Muscle layer of duodenum (tissue), 2 donors: Measurements from ENCODE around the gene TPP1.

Source experiments
- H3K27ac ChIP-seq: one replicate; pipeline ENCODE4 v1.7.0; 2013; ENCODE audit warnings: mild to moderate bottlenecking, low read length
- H3K27me3 ChIP-seq: one replicate; pipeline ENCODE4 v1.7.0; 2013; ENCODE audit warnings: low read depth, mild to moderate bottlenecking, control low read depth, low read length
- H3K36me3 ChIP-seq, 2 donors: one replicate each; pipeline ENCODE4 v1.7.0; 2013; ENCODE audit warnings: low read length in 2 of 2, control low read depth in 1 of 2, mild to moderate bottlenecking in 1 of 2; ENCODE audit not compliant: insufficient read depth in 2 of 2, control insufficient read depth in 1 of 2
- H3K4me1 ChIP-seq, 2 donors: one replicate each; pipeline ENCODE4 v1.7.0; 2013; ENCODE audit warnings: low read length in 2 of 2, mild to moderate bottlenecking in 2 of 2, control low read depth in 1 of 2, moderate library complexity in 1 of 2; ENCODE audit not compliant: insufficient read depth in 2 of 2, control insufficient read depth in 1 of 2
- H3K4me3 ChIP-seq, 2 donors: one replicate each; pipeline ENCODE4 v1.7.0; 2013; ENCODE audit warnings: low read length in 2 of 2, low read depth in 1 of 2, mild to moderate bottlenecking in 1 of 2
- H3K9me3 ChIP-seq, 2 donors: one replicate each; pipeline ENCODE4 v1.7.0; 2013; ENCODE audit warnings: low read length in 2 of 2, control low read depth in 1 of 2, mild to moderate bottlenecking in 1 of 2; ENCODE audit not compliant: control insufficient read depth in 1 of 2
- donor health status: healthy.

Gene TPP1

DNA sequence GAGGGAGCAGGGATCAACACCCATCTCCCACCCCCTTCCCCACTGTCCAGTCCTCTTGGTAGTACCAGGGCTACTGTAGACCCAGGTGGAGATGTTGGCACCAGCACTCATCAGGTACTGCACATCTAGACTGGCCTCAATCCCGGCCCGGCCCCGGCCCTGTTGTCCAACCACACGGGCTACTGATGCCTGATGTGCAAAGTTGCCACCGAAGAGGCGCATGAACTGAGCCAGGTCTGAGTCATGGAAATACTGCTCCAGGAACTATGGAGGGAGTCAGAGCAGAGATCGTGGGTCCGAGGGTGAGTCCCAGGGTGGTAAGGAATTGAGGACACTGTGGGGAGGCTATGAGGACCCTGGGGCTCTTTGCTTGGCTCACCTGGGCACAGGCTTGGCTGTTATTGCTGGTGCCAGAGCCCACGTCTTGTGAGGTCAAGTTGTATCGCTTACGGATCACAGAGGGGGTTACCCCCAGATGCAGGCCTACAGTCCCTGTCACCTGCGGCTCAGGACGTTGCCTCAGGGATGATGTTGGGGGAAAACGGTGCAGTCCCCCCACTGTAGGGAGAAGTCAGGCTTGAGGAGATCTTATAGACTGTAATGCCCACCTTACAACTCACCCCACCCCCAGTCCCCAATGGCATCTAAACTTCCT lies 2.5 kb downstream of the TPP1 start:
- no peak overlapping the region for H3K27ac ChIP-seq
- no peak overlapping the region for H3K4me3 ChIP-seq
- H3K4me1 ChIP-seq, result peaks cover 24 to 25% of the 10 kb centered on the region in 2 donors
- H3K9me3 ChIP-seq, result no peaks in the 10 kb centered on the region
- H3K36me3 ChIP-seq, result peaks cover 23 to 28% of the 10 kb centered on the region in 2 donors
- H3K27me3 ChIP-seq, result no peaks in the 10 kb centered on the region

DNA sequence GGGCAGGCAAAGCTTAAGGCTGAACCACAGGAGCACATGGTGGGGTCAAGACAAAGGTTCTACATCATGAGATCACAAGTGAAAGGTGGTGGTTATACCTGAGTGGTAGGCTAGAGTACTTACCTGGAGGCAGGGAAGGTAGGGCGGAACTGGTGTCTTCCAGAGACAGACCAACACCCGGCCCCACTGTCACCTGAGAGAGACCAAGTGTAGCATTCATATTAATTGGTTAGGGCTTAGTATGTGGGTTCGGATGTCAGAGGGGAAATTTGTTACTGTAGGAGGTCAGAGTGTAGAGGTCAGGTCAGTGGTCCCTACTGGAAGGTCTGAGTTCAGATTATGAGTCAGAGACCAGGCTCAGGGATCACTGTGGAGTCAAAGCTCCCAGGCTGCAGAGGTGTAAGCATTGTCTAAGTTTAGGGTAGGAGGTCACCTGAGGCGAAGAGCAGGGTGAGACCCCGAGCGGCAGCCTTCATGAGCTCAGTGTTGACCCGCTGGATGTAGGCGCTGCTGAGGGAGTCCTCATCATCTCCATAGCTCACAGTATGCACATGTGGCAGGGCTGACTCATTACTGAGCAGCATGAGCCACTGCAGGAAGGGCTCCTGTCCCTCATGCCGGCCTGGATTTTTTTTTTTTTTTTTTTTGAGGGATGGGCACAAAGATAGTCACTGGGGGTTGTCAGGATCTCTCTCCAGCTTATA lies 3.2 kb downstream of the TPP1 start:
- Histone ChIP-seq H3K9me3 (no peaks in the 10 kb centered on the region), H3K4me3 (no peak overlapping the region), H3K4me1 (peaks cover 26 to 29% of the 10 kb centered on the region in 2 donors), H3K27me3 (no peaks in the 10 kb centered on the region), H3K27ac (no peak overlapping the region), H3K36me3 (peaks cover 23 to 31% of the 10 kb centered on the region in 2 donors)

DNA sequence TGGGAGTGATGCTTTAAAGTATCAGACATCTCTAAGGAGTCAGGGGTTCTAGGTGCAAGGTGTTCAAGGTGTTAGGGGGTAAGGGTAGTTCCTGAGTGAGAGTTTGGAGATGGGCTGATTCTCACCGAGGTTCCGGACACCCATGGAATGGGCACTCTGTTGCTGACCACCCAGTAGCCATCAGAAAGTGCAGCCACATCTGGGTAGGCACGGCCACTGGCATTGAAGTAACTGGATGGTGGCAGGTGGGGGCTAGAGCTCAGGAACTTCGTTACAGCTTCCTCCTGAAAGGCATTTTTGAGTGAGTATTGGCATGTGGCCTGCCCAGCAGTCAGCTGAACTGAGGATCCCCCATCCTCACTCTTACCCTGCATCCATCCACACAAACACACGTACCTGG lies 4.2 kb downstream of the TPP1 start:
- Histone ChIP-seq H3K4me1 (peaks cover 29 to 39% of the 10 kb centered on the region in 2 donors), H3K27me3 (no peaks in the 10 kb centered on the region), H3K27ac (no peak overlapping the region), H3K4me3 (no peak overlapping the region), H3K36me3 (peaks cover 33 to 41% of the 10 kb centered on the region in 2 donors), H3K9me3 (no peaks in the 10 kb centered on the region)

DNA sequence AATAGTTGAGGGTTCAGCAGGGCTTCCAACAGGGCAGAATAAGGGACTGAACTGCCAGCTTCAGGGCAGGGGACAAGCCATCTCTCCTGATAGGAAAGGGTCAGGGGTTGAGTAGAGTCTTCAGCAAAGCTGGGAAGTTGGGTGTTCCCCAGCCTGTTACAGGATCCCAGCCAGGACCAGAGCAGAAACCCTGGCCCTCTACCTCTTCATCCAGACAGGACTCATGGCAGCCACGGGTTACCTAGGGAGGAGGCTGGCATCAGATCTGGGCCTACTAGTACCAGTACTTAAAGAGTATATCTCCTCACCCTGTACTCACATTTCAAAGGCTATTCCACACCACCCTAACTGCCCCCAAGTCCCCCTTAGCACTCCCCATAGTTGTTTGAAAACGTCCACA lies 4.8 kb downstream of the TPP1 start:
- peaks cover 39 to 47% of the 10 kb centered on the region in 2 donors for H3K36me3 ChIP-seq
- no peaks in the 10 kb centered on the region for H3K27me3 ChIP-seq
- H3K9me3 ChIP-seq, result no peaks in the 10 kb centered on the region
- no peak overlapping the region for H3K4me3 ChIP-seq
- H3K4me1 ChIP-seq, result peaks cover 25 to 45% of the 10 kb centered on the region in 2 donors
- no peak overlapping the region for H3K27ac ChIP-seq

DNA sequence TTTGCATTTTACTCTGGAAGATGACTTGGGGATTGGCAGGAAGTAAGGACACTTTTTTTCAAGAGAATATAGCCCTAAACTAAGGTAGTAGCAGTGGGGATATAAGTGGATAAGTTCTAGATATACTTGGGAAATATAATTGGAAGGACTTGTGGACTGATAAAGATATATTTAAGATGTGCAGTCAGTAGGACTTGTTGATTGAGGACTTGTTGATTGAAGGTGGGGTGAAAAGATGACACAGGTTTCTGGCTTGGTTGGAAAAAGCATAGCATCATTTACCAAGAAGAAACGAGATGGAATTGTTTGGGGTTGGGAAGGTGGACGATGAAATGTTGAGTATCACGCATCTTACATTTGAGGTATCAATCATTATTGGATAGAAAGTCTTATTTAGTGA lies 5.7 kb downstream of the TPP1 start:
- H3K4me1 ChIP-seq, result peaks cover 26 to 52% of the 10 kb centered on the region in 2 donors
- peak overlapping the region in 1 of 2 donors; percentile 62 for H3K4me3 ChIP-seq

GRCh38 chr11:6612213-6613041 lies 6.8 kb downstream of the TPP1 start, which contains the start of gene TAF10:
Gene TAF10, minus strand, starts transcription at chr11:6612216. Its CDS starts 27 bp downstream, at chr11:6612189.
- no peaks in the 10 kb centered on the region for H3K9me3 ChIP-seq
- H3K27ac ChIP-seq, result peak within 1 kb of the TSS; percentile 97
- peak within 1 kb of the TSS; percentile 75 to 77 for H3K4me3 ChIP-seq
- peaks cover 59 to 64% of the 10 kb centered on the region in 2 donors for H3K36me3 ChIP-seq
- H3K4me1 ChIP-seq, result peaks cover 27 to 52% of the 10 kb centered on the region in 2 donors
- H3K27me3 ChIP-seq, result no peaks in the 10 kb centered on the region

More for the DNA sequence above, 5.7 kb downstream of the TPP1 start:
- peak overlapping the region; percentile 97 for H3K27ac ChIP-seq
- no peaks in the 10 kb centered on the region for H3K9me3 ChIP-seq
- H3K27me3 ChIP-seq, result no peaks in the 10 kb centered on the region
- peaks cover 48 to 56% of the 10 kb centered on the region in 2 donors for H3K36me3 ChIP-seq

GRCh38 chr11:6611963-6612212 lies 7.3 kb downstream of the TPP1 start:
- H3K36me3 ChIP-seq, result peaks cover 57 to 60% of the 10 kb centered on the region in 2 donors
- H3K4me1 ChIP-seq, result peaks cover 29 to 53% of the 10 kb centered on the region in 2 donors
- peak overlapping the region; percentile 75 to 77 for H3K4me3 ChIP-seq
- H3K9me3 ChIP-seq, result no peaks in the 10 kb centered on the region
- no peaks in the 10 kb centered on the region for H3K27me3 ChIP-seq
- H3K27ac ChIP-seq, result peak overlapping the region; percentile 79

GRCh38 chr11:6611092-6611962 lies 7.9 kb downstream of the TPP1 start:
- Histone ChIP-seq H3K27me3 (no peaks in the 10 kb centered on the region), H3K27ac (peak overlapping the region; percentile 79), H3K4me3 (peak overlapping the region; percentile 75 to 77), H3K36me3 (peaks cover 54 to 55% of the 10 kb centered on the region in 2 donors), H3K9me3 (no peaks in the 10 kb centered on the region), H3K4me1 (peaks cover 32 to 58% of the 10 kb centered on the region in 2 donors)

DNA sequence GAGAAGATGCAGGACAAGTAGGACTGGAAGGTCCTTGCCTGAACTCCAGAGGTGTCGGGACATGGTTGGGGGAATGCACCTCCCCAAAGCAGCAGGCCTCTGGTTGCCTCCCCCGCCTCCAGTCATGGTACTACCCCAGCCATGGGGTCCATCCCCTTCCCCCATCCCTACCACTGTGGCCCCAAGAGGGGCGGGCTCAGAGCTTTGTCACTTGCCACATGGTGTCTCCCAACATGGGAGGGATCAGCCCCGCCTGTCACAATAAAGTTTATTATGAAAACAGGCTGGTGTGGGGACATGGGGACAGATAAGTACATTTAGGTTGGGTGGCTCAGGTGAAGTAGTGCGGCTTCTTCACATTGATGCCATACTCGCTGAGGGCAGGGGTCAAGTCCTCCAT lies 8.6 kb downstream of the TPP1 start:
- H3K36me3 ChIP-seq, result peaks cover 48% of the 10 kb centered on the region in 2 donors
- peak overlapping the region; percentile 79 for H3K27ac ChIP-seq
- no peaks in the 10 kb centered on the region for H3K27me3 ChIP-seq
- H3K4me3 ChIP-seq, result peak overlapping the region; percentile 75 to 77
- H3K9me3 ChIP-seq, result no peaks in the 10 kb centered on the region
- H3K4me1 ChIP-seq, result peaks cover 37 to 66% of the 10 kb centered on the region in 2 donors

- Histone ChIP-seq H3K27me3 (no peaks in the 10 kb centered on the region), H3K4me1 (peaks cover 41 to 72% of the 10 kb centered on the region in 2 donors), H3K36me3 (peaks cover 38% of the 10 kb centered on the region in 2 donors), H3K4me3 (no peak overlapping the region), H3K27ac (peak overlapping the region; percentile 98), H3K9me3 (no peaks in the 10 kb centered on the region)
Observed at GRCh38 chr11:6609502-6610015, 9.7 kb downstream of the TPP1 start.
